HFFc6 (cell line): ENCODE data around the gene SEC16B. TPM values are rescaled to one million over a fixed set of nuclear protein-coding genes. Genes with fewer than 3 reads are reported as not detected.

Experiments
- DNase-seq: peaks from one replicate; pipeline ENCODE4 v3.0.0-alpha.2; 2018
- H3K27ac Mint-ChIP-seq: 2 replicates; pipeline ENCODE4 v1.8.0; 2020; ENCODE audit warnings: mild to moderate bottlenecking, mixed read lengths
- H3K27me3 Mint-ChIP-seq: 2 replicates; pipeline ENCODE4 v1.8.0; 2021; ENCODE audit warnings: mild to moderate bottlenecking, moderate library complexity, mixed read lengths; ENCODE audit not compliant: insufficient read depth
- H3K36me3 Mint-ChIP-seq: 2 replicates; pipeline ENCODE4 v1.8.0; 2021; ENCODE audit warnings: low read depth, mixed read lengths
- H3K4me1 Mint-ChIP-seq: 2 replicates; pipeline ENCODE4 v1.8.0; 2020; ENCODE audit warnings: low read depth, mixed read lengths
- H3K4me3 Mint-ChIP-seq: 2 replicates; pipeline ENCODE4 v1.8.0; 2020; ENCODE audit warnings: mild to moderate bottlenecking, moderate library complexity, mixed read lengths
- H3K9me3 Mint-ChIP-seq: 2 replicates; pipeline ENCODE4 v1.8.0; 2020; ENCODE audit warnings: mild to moderate bottlenecking, mixed read lengths
- long read RNA-seq: library from polyadenylated mRNA; unstranded; transcript quantifications from one replicate; pipeline ENCODE4 v2.0.0, GENCODE V29; 2019
- total RNA-seq, 6 experiments: library from RNA; stranded (reverse); fragmentation: NEBNext Ultra II Directional; extraction: Animal tissue kit (Norgen Biotek cat#: 25700); gene quantifications; 2 replicates in 1 of 6; 3 replicates in 5 of 6; pipeline ENCODE4 v1.2.3, GENCODE V29; 2021
- TF ChIP-seq, protein P1 (sequence below): fragments of 200-600 bp; sonication (generic); IDR thresholded peaks from 2 replicates; pipeline ENCODE4 v1.5.0; 2021; ENCODE audit warnings: antibody characterized with exemption, mild to moderate bottlenecking

The SEC16B gene, protein sequence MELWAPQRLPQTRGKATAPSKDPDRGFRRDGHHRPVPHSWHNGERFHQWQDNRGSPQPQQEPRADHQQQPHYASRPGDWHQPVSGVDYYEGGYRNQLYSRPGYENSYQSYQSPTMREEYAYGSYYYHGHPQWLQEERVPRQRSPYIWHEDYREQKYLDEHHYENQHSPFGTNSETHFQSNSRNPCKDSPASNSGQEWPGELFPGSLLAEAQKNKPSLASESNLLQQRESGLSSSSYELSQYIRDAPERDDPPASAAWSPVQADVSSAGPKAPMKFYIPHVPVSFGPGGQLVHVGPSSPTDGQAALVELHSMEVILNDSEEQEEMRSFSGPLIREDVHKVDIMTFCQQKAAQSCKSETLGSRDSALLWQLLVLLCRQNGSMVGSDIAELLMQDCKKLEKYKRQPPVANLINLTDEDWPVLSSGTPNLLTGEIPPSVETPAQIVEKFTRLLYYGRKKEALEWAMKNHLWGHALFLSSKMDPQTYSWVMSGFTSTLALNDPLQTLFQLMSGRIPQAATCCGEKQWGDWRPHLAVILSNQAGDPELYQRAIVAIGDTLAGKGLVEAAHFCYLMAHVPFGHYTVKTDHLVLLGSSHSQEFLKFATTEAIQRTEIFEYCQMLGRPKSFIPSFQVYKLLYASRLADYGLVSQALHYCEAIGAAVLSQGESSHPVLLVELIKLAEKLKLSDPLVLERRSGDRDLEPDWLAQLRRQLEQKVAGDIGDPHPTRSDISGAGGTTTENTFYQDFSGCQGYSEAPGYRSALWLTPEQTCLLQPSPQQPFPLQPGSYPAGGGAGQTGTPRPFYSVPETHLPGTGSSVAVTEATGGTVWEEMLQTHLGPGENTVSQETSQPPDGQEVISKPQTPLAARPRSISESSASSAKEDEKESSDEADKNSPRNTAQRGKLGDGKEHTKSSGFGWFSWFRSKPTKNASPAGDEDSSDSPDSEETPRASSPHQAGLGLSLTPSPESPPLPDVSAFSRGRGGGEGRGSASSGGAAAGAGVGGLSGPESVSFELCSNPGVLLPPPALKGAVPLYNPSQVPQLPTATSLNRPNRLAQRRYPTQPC
- total RNA-seq, result 1 to 10 TPM; 1.7 to 3.2 (median 2.0) TPM
- long read RNA-seq, partial matches to known transcripts, result 0 of 1 reads
- long read RNA-seq, other reads (novel, unspliced or antisense), result 1 of 1 reads

DNA sequence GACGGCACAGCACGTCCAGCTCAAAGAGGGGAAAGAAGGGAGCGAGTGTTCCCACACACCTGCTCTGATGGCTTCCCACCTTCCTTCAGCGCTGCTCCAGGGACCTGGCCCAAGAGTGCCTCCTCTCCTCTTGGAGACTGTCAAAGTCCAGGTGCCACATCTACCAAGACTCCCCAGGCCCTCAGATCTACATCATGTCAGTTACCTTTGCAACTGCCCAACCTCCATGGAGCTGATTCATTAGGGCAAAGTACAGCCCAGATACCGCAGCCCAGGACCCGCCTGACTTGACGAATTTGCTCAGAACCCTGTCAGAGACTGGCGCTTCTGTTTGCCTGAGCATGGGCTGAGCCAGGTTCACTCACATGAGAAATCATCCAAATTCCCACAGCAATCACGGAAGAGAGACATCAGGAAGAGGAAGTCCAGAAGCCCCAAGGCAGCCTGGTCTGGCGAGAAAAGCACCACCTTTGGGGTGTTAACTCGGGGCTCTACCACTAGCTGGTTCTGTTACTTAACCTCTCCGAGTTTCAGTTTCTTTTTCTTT is at the start of gene SEC16B:
SEC16B (minus strand) TSS at position 234 of the 547 bp plus-strand sequence. CDS start 2,077 bp downstream, outside the sequence.
- no peaks in the 10 kb centered on the region for H3K9me3 Mint-ChIP-seq
- H3K4me1 Mint-ChIP-seq, result peaks cover 30% of the 10 kb centered on the region
- DNase-seq, result no peak
- TF ChIP-seq, protein P1, sequence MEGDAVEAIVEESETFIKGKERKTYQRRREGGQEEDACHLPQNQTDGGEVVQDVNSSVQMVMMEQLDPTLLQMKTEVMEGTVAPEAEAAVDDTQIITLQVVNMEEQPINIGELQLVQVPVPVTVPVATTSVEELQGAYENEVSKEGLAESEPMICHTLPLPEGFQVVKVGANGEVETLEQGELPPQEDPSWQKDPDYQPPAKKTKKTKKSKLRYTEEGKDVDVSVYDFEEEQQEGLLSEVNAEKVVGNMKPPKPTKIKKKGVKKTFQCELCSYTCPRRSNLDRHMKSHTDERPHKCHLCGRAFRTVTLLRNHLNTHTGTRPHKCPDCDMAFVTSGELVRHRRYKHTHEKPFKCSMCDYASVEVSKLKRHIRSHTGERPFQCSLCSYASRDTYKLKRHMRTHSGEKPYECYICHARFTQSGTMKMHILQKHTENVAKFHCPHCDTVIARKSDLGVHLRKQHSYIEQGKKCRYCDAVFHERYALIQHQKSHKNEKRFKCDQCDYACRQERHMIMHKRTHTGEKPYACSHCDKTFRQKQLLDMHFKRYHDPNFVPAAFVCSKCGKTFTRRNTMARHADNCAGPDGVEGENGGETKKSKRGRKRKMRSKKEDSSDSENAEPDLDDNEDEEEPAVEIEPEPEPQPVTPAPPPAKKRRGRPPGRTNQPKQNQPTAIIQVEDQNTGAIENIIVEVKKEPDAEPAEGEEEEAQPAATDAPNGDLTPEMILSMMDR, result no peak
- H3K4me3 Mint-ChIP-seq, result no peak within 1 kb of the TSS
- H3K27ac Mint-ChIP-seq, result no peak within 1 kb of the TSS
- peaks cover 3% of the 10 kb centered on the region for H3K27me3 Mint-ChIP-seq
- H3K36me3 Mint-ChIP-seq, result peaks cover 9% of the 10 kb centered on the region; the same call in 1 of the 2 replicates

DNA sequence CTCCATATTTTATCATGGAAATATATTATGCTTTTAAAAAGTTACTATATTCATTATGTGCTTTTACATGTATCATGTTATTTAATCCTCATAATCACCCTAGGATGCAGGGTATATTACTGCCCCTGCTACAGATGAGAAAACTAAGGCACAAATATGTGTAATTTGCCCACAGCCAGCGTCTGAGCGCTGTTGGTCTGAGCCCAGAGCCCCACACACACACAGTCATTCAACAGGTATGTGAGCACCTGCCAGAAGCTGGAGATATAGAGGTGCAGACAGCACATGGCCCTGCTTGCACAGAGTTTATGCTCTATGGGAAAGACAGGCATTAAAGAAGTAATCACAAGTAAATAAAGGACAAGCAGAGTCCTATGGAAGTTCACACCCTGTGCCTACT is 49.8 kb upstream of the SEC16B start:
- no peaks in the 10 kb centered on the region for H3K9me3 Mint-ChIP-seq
- TF ChIP-seq, protein P1, result no peak
- H3K27ac Mint-ChIP-seq, result no peak overlapping the region
- 0 out of 2 replicates have a peak, but pooled peaks cover 8% of the 10 kb centered on the region for H3K36me3 Mint-ChIP-seq
- no peak overlapping the region for H3K4me3 Mint-ChIP-seq
- H3K4me1 Mint-ChIP-seq, result no peaks in the 10 kb centered on the region
- no peak for DNase-seq
- peaks cover 2% of the 10 kb centered on the region; the same call in 1 of the 2 replicates for H3K27me3 Mint-ChIP-seq

DNA sequence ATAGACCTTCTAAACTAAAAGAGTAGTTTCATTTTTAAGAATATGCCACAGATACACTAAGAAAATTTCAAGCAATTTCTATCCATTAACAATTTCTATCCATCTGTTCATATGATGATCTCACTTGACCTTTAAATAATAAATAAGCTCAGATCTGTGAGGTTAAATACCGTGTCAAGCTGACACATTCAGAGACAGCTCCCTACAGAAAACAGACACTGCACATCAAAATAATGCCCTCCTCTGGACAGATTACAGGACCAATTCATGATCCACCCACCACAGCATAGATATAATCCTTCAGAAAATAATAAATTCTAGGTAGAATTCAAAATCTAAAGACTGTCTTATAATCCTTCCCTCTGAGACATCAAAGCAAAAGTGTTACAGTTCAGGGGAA is 49.4 kb upstream of the SEC16B start:
- DNase-seq, result no peak
- Mint-ChIP-seq H3K4me1 (no peaks in the 10 kb centered on the region), H3K27me3 (peaks cover 2% of the 10 kb centered on the region; the same call in 1 of the 2 replicates), H3K4me3 (no peak overlapping the region), H3K9me3 (no peaks in the 10 kb centered on the region), H3K27ac (no peak overlapping the region), H3K36me3 (0 out of 2 replicates have a peak, but pooled peaks cover 8% of the 10 kb centered on the region)
- TF ChIP-seq, protein P1, result no peak

DNA sequence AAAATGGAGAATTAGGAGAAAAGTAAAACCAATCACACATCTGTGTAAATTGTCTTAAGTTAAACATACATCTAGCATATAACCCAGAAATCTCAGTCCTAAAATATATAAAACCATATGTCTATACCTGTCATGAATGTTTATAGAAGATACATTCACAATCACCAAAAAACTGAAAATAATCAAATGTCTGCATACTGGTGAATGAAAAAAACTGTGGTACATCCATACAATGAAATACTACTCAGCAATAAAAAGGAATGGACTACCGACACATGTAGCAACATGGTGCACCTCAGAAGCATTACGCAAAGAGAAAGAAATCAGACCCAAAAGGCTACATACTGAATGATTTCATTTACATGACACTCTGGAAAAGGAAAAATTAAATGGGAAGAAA is 47.7 kb upstream of the SEC16B start:
- H3K36me3 Mint-ChIP-seq, result 0 out of 2 replicates have a peak, but pooled peaks cover 8% of the 10 kb centered on the region
- H3K27me3 Mint-ChIP-seq, result peaks cover 2% of the 10 kb centered on the region; the same call in 1 of the 2 replicates
- H3K27ac Mint-ChIP-seq, result no peak overlapping the region
- no peak overlapping the region for H3K4me3 Mint-ChIP-seq
- H3K9me3 Mint-ChIP-seq, result no peaks in the 10 kb centered on the region
- TF ChIP-seq, protein P1, result no peak
- DNase-seq, result no peak
- no peaks in the 10 kb centered on the region for H3K4me1 Mint-ChIP-seq
